GM19324 (cell line): Measurements from ENCODE around the gene ARL13B.
"Not testable (repeated sequence)": the region's sequence is repeated elsewhere in the genome, so short reads cannot be mapped to it uniquely, and the experiment has no call there.

Source experiments
- ATAC-seq: cut with Tn5 transposase; IDR thresholded peaks from one replicate; pipeline ENCODE4 v1.9.1; 2021; ENCODE audit warnings: mild to moderate bottlenecking, moderate library complexity; ENCODE audit not compliant: unreplicated experiment, low FRiP score

Gene ARL13B

DNA sequence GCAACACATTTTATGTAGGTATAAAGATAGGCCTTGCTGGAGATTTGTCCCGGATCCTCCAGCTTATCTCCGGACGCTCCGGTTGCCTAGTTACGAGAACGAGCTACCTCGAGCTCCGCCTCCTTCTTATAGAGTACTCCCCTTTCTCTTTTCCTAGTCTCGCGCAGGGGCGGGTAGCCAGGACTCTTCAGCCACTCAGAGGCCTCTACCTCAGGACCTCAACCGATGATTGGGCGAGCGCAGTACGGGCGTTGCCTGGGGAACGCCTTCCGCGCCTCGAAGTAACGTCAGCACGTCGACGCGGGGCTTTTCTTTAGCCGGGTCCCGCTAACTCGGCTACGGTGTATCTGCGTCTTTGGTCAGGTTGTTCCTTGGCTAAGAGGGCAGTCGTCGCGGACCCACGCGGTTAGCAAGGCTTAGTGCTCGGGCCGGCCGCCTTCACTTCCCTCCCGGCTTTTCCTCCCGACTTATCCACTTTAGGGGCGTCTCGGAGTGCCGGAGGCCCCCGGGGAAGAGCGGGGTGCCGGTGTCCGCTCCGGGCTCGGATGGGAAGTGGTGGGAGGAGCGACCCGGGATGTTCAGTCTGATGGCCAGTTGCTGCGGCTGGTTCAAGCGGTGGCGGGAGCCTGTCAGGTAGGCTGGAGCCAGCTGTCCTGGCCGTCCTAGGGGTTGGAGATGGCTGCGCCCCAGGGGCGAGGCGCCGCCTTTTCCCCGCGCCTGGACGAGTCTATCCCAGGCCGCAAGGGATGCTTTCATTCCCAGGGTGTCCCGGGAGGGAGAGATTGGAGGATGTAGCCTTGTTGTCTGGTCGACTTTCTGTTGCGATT is at the start of gene ARL13B:
ARL13B (plus strand) TSS at position 306 of the 827 bp plus-strand sequence; CDS start at position 575, 269 bp downstream.
- ATAC-seq, result peak; percentile 100

GRCh38 chr3:93931597-93932229 is 48.2 kb upstream of the ARL13B start:
- ATAC-seq, result no peak

DNA sequence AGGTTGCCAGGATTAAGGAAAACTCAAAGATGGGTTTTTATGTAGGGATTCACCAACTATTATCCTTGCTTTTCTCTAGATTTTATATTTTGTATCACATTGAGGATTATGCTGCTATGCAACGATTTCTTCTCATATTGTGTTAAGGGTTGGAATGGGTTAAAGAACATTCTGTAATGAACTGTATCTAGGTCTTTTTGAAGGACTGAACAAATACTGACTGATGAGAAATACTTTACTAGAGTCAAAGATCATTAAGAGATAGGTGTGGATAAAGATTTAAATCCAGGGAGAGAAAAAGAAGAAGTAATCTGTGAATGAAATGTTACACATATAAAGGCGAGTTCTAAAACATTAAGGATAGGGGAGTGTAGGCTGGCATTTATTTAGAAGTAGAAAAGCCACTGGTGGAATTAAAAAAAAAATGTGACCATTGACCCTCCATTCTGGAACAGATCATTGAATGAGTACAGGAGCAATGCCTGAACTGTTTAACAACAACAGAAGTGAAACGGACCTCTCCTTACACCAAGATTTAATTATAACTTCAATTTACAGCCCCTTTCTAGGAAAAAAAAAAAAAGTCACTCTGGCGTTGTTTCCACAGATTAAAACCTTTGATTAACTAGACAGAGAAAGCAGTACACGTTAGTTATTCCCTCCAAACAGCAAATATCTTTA is 45.4 kb upstream of the ARL13B start:
- ATAC-seq, result no peak

GRCh38 chr3:93936549-93936948 is 43.4 kb upstream of the ARL13B start:
- ATAC-seq, result no peak

- not testable (repeated sequence) for ATAC-seq
Measured at GRCh38 chr3:93937485-93937884, 42.5 kb upstream of the ARL13B start.

DNA sequence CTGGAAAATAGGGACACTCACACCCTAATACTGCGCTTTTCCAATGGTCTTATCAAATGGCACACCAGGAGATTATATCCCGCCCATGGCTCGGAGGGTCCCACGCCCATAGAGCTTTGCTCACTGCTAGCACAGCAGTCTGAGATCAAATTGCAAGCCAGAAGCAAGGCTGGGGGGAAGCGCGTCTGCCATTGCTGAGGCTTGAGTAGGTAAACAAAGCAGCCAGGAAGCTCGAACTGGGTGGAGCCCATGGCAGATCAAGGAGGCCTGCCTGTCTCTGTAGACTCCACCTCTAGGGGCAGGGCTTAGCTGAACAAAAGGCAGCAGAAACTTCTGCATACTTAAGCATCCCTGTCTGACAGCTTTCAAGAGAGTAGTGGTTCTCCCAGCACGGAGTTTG is 30.0 kb upstream of the ARL13B start:
- ATAC-seq, result not testable (repeated sequence)

- ATAC-seq, result no peak
Measured at GRCh38 chr3:93961026-93961425, 18.9 kb upstream of the ARL13B start.

DNA sequence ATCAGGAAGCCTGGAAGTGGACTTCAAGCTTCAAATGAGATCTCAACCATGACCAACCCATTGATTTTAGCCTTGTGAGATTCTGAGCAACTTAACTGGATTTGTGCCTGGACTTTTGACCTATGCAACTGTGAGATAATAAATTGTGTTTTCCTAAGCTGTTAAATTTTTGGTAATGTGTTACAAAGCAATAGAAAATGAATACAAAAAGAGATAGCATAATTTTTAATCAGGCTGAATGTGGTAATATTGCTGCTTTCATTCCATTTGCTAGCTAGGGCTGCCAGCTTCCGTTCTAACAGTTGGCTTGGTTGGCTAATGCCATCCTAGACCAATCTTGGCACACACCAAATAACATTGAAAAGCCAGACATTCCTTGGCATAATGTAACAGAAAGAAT is 18.5 kb upstream of the ARL13B start:
- no peak for ATAC-seq

- no peak for ATAC-seq
Measured at GRCh38 chr3:93962798-93963197, 17.2 kb upstream of the ARL13B start.

- not testable (repeated sequence) for ATAC-seq
Measured at GRCh38 chr3:93965106-93965505, 14.8 kb upstream of the ARL13B start.

DNA sequence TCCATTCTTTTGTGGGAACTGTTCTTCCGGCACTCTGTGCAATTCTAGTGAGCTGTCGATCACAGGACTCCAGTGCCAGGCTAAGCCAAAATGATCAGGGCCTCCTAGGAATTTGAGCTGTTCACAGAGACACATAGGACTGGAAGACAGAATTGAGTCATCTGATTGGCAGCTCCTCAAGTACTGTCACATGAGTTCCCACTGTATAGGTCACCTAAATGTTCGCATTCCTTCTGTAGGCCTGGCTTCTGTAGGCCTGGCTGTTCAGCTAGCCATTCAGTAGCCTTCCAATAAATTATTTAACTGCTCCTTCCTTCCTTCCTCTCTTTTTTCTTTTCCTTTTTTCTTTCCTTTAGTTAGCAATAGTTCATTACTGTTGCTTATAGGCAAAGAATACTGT is 10.5 kb upstream of the ARL13B start:
- ATAC-seq, result no peak

- ATAC-seq, result no peak
Measured at GRCh38 chr3:93969997-93970396, 10.0 kb upstream of the ARL13B start.

GRCh38 chr3:93973131-93974126 is 6.5 kb upstream of the ARL13B start, which contains the start of gene PROS1:
PROS1 (minus strand) TSS chr3:93973896; CDS start chr3:93973749, 147 bp downstream.
- ATAC-seq, result peak; percentile 80

DNA sequence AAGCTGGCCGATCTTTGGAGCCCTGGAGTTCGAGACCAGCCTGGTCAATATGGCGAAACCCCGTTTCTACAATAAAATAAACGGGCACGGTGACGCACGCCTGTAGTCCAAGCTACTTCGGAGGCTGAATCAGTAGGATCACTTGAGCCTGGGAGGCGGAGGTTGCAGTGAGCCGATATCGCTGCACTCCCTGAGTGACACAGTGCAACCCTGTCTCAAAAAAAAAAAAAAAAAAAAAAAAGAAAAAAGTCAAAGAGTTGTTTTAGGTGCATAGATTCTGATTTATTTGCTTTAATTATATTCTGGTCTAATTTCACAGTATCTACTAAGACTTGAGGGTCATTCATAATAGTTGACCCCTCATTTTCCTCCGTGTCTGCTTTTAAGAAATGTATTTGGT is 1.7 kb downstream of the ARL13B start:
- ATAC-seq, result no peak

- no peak for ATAC-seq
Measured at GRCh38 chr3:93983408-93983807, 3.5 kb downstream of the ARL13B start.

GRCh38 chr3:93984618-93985017 is 4.7 kb downstream of the ARL13B start:
- no peak for ATAC-seq

- no peak for ATAC-seq
Measured at GRCh38 chr3:93988283-93988682, 8.3 kb downstream of the ARL13B start.

DNA sequence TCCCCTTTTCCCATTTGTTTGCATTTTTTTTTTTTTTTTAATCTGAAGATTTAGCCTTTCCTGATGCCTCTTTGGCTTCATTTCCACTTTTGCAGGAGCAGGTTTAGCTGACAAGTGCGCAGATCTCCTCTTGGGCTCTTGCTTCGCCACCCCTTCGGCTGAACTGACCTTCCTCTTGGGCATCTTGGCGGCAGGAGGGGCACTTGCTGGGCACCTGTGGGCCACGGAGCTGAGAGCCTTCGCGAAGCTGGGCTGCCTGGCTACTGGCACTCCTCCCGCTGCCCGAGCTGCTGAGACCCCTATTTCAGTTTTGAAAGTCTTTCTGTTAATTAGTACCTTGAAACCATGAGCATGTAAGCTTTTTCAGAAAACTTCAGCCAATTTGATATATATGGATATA is 8.8 kb downstream of the ARL13B start:
- ATAC-seq, result no peak

- no peak for ATAC-seq
Measured at GRCh38 chr3:93989241-93989640, 9.3 kb downstream of the ARL13B start.

DNA sequence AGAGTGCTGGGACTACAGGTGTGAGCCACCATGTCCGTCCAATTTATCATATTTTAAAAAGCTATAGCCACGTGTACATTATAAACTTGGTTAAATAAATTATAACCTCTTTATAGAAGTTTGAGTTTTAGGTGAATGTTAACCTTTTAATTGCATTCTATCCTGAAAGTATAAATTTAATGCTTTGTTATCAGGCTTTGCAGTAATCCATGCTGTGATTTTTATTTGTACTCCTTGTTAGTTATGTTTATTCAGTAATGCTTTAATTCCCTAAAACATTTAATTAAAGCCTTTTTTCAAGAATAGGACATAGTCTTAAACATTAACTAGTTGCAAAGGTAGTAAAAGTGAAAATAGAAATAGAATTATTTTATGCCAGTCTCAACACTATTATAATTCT is 11.7 kb downstream of the ARL13B start:
- ATAC-seq, result no peak
